ENCODE results near the gene NGF. TPM values are rescaled to one million over a fixed set of nuclear protein-coding genes. Genes with fewer than 3 reads are reported as not detected.

Gene NGF
- total RNA-seq = 3.6 and 22.8 TPM in 2 replicates

DNA sequence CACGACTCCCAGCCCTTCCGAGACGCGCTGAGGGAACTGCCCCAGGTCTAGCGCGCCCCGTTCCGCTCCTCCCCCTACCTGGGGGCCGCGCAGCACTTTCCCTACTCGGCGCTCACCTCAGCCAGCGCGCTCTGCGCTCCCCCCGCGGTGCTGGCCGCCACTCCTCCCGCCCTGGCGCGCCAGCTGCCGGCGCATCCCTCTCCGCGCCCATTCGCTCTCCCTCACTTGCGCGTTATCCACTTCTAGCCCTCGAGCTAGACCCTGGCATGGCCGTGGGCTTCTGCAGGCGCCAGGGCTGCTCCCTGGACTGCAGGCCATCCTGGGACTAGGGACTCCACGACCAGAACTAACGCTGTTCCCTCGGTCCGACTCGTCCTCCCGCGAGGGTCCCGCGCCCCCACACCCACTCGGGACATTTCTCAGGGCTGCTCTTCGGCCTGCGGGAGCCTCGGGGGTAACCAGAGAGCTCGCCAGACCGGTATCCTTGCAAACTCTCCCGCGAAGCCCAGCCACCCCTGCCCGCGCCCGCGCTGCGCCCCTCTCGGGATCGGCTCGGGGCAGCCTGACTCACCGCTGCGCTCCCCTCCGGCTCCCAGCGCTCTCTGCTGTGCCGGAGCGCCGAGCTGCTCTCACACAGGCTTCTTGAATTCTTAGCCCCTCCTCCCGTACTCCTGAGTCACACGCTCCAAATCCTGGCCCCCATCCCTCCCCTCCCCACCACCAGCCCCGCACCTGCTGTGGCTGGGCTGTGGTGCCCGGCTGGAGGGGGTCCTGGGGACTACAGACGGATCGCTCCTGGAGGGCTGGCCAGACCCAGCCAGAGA lies at the start of gene NGF:
TSS of gene NGF (minus strand) at position 617 of the 824 bp plus-strand sequence. CDS start 51,454 bp downstream, outside the sequence.

Other genes with a start within 250 kb of the NGF start
- gene TSPAN2, start 248.7 kb downstream of the NGF start, total RNA-seq = 2.5 TPM in 1 of 2 replicates, not detected in the other